HEK293 (cell line): ENCODE measurements around the gene TMEM143.
A peak's percentile ranks its signal among the peaks of the same experiment; 100 is the strongest.

Experiments
- EGR2 ChIP-seq: fragments of 450-650 bp; formaldehyde crosslinking; IDR thresholded peaks from 2 replicates; pipeline ENCODE4 v1.5.1; 2016; ENCODE audit warnings: low read depth, missing biosample characterization, missing genetic modification characterization
- FEZF1 ChIP-seq: fragments of 450-650 bp; formaldehyde crosslinking; IDR thresholded peaks from 2 replicates; pipeline ENCODE4 v1.5.1; 2016; ENCODE audit warnings: missing biosample characterization, missing genetic modification characterization
- GLI2 ChIP-seq: fragments of 450-650 bp; formaldehyde crosslinking; IDR thresholded peaks from 2 replicates; pipeline ENCODE4; 2017; ENCODE audit warnings: missing biosample characterization, missing genetic modification characterization, low read depth, borderline replicate concordance
- KLF8 ChIP-seq: fragments of 450-650 bp; formaldehyde crosslinking; IDR thresholded peaks from 2 replicates; pipeline ENCODE4 v1.5.1; 2016; ENCODE audit warnings: missing biosample characterization, missing genetic modification characterization
- OVOL3 ChIP-seq: fragments of 450-650 bp; formaldehyde crosslinking; IDR thresholded peaks from 2 replicates; pipeline ENCODE4 v1.5.1; 2016; ENCODE audit warnings: missing biosample characterization, missing genetic modification characterization
- SP7 ChIP-seq: fragments of 450-650 bp; formaldehyde crosslinking; IDR thresholded peaks from 2 replicates; pipeline ENCODE4 v1.5.1; 2016; ENCODE audit warnings: missing biosample characterization, missing genetic modification characterization
- ZBTB21 ChIP-seq: fragments of 450-650 bp; formaldehyde crosslinking; IDR thresholded peaks from 2 replicates; pipeline ENCODE4 v1.5.1; 2017; ENCODE audit warnings: missing biosample characterization, missing genetic modification characterization
- ZBTB7A ChIP-seq: fragments of 450-650 bp; formaldehyde crosslinking; IDR thresholded peaks from 2 replicates; pipeline ENCODE4 v1.5.1; 2016; ENCODE audit warnings: low read depth, missing biosample characterization, missing genetic modification characterization
- ZFP37 ChIP-seq: fragments of 450-650 bp; formaldehyde crosslinking; IDR thresholded peaks from 2 replicates; pipeline ENCODE4 v1.5.1; 2016; ENCODE audit warnings: missing biosample characterization, missing genetic modification characterization
- ZIC2 ChIP-seq: fragments of 450-650 bp; formaldehyde crosslinking; IDR thresholded peaks from 2 replicates; pipeline ENCODE4 v1.5.1; 2016; ENCODE audit warnings: missing biosample characterization, missing genetic modification characterization
- ZNF155 ChIP-seq: fragments of 450-650 bp; formaldehyde crosslinking; IDR thresholded peaks from 2 replicates; pipeline ENCODE4 v1.5.1; 2016; ENCODE audit warnings: missing biosample characterization, missing genetic modification characterization
- ZNF175 ChIP-seq: fragments of 450-650 bp; formaldehyde crosslinking; IDR thresholded peaks from 2 replicates; pipeline ENCODE4 v1.5.1; 2016; ENCODE audit warnings: missing biosample characterization, missing genetic modification characterization
- ZNF335 ChIP-seq: fragments of 450-650 bp; formaldehyde crosslinking; conservative IDR thresholded peaks from 2 replicates; pipeline ENCODE4 v1.5.1; 2016; ENCODE audit warnings: missing biosample characterization, missing genetic modification characterization
- ZNF433 ChIP-seq: fragments of 450-650 bp; formaldehyde crosslinking; IDR thresholded peaks from 2 replicates; pipeline ENCODE4 v1.5.1; 2016; ENCODE audit warnings: missing biosample characterization, missing genetic modification characterization, low read depth
- ZNF561 ChIP-seq: fragments of 450-650 bp; IDR thresholded peaks from 2 replicates; pipeline ENCODE4 v1.5.1; 2018; ENCODE audit warnings: missing biosample characterization, missing genetic modification characterization, borderline replicate concordance
- ZNF677 ChIP-seq: fragments of 450-650 bp; IDR thresholded peaks from 2 replicates; pipeline ENCODE4 v1.5.0; 2018; ENCODE audit warnings: missing biosample characterization, mild to moderate bottlenecking, missing genetic modification characterization, moderate library complexity
- ZNF707 ChIP-seq: fragments of 450-650 bp; formaldehyde crosslinking; IDR thresholded peaks from 2 replicates; pipeline ENCODE4 v1.5.1; 2016; ENCODE audit warnings: missing biosample characterization, missing genetic modification characterization
- ZNF777 ChIP-seq: fragments of 450-650 bp; formaldehyde crosslinking; IDR thresholded peaks from 2 replicates; pipeline ENCODE4 v1.5.1; 2017; ENCODE audit warnings: missing biosample characterization, missing genetic modification characterization, borderline replicate concordance
- ZNF830 ChIP-seq: fragments of 450-650 bp; IDR thresholded peaks from 2 replicates; pipeline ENCODE4 v1.5.0; 2018; ENCODE audit warnings: missing biosample characterization, missing genetic modification characterization, low read depth, mild to moderate bottlenecking, moderate library complexity
- TF ChIP-seq, protein P1 (sequence below): fragments of 450-650 bp; formaldehyde crosslinking; IDR thresholded peaks from 2 replicates; pipeline ENCODE4 v1.5.1; 2016; ENCODE audit warnings: missing biosample characterization, missing genetic modification characterization
- TF ChIP-seq, protein P2 (sequence below): fragments of 450-650 bp; formaldehyde crosslinking; IDR thresholded peaks from 2 replicates; pipeline ENCODE4 v1.5.1; 2016; ENCODE audit warnings: missing biosample characterization, missing genetic modification characterization
- TF ChIP-seq, protein P3 (sequence below): fragments of 450-650 bp; formaldehyde crosslinking; IDR thresholded peaks from 2 replicates; pipeline ENCODE4 v1.5.1; 2017; ENCODE audit warnings: missing biosample characterization, missing genetic modification characterization
- TF ChIP-seq, protein P4 (sequence below): fragments of 450-650 bp; formaldehyde crosslinking; IDR thresholded peaks from 2 replicates; pipeline ENCODE4 v1.5.1; 2016; ENCODE audit warnings: missing biosample characterization, missing genetic modification characterization, borderline replicate concordance
- TF ChIP-seq, protein P5 (sequence below): IDR thresholded peaks from 2 replicates; pipeline ENCODE4 v1.6.1; 2011; ENCODE audit warnings: mild to moderate bottlenecking, low read depth, low read length, borderline replicate concordance
- TF ChIP-seq, protein P6 (sequence below): fragments of 450-650 bp; formaldehyde crosslinking; IDR thresholded peaks from 2 replicates; pipeline ENCODE4 v1.5.1; 2016; ENCODE audit warnings: missing biosample characterization, missing genetic modification characterization
- TF ChIP-seq, protein P7 (sequence below): fragments of 450-650 bp; formaldehyde crosslinking; IDR thresholded peaks from 2 replicates; pipeline ENCODE4 v1.5.1; 2016; ENCODE audit warnings: missing biosample characterization, missing genetic modification characterization

The TMEM143 gene

DNA sequence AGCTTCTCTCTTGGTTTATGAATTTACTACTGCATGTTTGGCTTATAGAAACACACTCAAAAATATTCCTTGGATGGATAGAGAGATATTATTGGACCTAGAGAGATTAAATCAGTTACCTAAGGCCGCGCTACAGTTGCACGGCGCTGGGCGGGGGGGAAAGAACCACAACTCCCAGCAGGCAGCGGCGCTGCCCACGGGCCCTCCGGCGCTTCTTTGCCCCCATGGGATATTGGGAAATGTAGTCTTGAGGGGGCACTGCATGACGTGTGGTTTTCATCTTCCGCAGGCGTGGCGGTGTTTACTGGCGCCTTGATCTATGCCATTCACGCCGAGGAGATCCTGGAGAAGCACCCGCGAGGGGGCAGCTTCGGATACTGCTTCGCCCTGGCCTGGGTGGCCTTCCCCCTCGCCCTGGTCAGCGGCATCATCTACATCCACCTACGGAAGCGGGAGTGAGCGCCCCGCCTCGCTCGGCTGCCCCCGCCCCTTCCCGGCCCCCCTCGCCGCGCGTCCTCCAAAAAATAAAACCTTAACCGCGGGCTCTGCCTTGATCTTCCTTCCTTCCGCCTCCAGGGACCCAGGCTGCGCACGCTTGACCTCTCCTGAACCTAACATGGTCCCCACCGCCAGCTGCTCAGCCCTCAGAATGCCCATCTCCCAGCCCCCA, 33.6 kb downstream of the TMEM143 start (continued):
- TF ChIP-seq, protein P1, sequence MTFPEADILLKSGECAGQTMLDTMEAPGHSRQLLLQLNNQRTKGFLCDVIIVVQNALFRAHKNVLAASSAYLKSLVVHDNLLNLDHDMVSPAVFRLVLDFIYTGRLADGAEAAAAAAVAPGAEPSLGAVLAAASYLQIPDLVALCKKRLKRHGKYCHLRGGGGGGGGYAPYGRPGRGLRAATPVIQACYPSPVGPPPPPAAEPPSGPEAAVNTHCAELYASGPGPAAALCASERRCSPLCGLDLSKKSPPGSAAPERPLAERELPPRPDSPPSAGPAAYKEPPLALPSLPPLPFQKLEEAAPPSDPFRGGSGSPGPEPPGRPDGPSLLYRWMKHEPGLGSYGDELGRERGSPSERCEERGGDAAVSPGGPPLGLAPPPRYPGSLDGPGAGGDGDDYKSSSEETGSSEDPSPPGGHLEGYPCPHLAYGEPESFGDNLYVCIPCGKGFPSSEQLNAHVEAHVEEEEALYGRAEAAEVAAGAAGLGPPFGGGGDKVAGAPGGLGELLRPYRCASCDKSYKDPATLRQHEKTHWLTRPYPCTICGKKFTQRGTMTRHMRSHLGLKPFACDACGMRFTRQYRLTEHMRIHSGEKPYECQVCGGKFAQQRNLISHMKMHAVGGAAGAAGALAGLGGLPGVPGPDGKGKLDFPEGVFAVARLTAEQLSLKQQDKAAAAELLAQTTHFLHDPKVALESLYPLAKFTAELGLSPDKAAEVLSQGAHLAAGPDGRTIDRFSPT, result peak; percentile 83; the same call in 1 of the 2 replicates
- TF ChIP-seq EGR2 (0 out of 2 replicates have a peak, but pooled peaks have one; percentile 24), ZNF175 (tag by site-specific recombination) (no peak), ZNF335 (peak; percentile 95), FEZF1 (no peak), ZFP37 (tag by site-specific recombination) (no peak), ZIC2 (tag by site-specific recombination) (peak; percentile 34; the same call in 1 of the 2 replicates), SP7 (tag by site-specific recombination) (no peak; the same call in 1 of the 2 replicates), ZNF155 (tag by site-specific recombination) (no peak), ZBTB21 (peak; percentile 78), ZNF677 (no peak), KLF8 (peak; percentile 76; the same call in 1 of the 2 replicates), ZBTB7A (tag by site-specific recombination) (no peak), GLI2 (no peak), OVOL3 (tag by site-specific recombination) (no peak), ZNF777 (tag by site-specific recombination) (no peak), ZNF830 (tag by site-specific recombination) (no peak), ZNF707 (no peak), ZNF561 (tag by site-specific recombination) (peak; percentile 38; the same call in 1 of the 2 replicates), ZNF433 (tag by site-specific recombination) (no peak)
- TF ChIP-seq, protein P2, sequence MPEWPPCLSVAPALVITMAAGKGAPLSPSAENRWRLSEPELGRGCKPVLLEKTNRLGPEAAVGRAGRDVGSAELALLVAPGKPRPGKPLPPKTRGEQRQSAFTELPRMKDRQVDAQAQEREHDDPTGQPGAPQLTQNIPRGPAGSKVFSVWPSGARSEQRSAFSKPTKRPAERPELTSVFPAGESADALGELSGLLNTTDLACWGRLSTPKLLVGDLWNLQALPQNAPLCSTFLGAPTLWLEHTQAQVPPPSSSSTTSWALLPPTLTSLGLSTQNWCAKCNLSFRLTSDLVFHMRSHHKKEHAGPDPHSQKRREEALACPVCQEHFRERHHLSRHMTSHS, result no peak
- TF ChIP-seq, protein P3, sequence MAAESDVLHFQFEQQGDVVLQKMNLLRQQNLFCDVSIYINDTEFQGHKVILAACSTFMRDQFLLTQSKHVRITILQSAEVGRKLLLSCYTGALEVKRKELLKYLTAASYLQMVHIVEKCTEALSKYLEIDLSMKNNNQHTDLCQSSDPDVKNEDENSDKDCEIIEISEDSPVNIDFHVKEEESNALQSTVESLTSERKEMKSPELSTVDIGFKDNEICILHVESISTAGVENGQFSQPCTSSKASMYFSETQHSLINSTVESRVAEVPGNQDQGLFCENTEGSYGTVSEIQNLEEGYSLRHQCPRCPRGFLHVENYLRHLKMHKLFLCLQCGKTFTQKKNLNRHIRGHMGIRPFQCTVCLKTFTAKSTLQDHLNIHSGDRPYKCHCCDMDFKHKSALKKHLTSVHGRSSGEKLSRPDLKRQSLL (tag by site-specific recombination), result no peak
- TF ChIP-seq, protein P4, sequence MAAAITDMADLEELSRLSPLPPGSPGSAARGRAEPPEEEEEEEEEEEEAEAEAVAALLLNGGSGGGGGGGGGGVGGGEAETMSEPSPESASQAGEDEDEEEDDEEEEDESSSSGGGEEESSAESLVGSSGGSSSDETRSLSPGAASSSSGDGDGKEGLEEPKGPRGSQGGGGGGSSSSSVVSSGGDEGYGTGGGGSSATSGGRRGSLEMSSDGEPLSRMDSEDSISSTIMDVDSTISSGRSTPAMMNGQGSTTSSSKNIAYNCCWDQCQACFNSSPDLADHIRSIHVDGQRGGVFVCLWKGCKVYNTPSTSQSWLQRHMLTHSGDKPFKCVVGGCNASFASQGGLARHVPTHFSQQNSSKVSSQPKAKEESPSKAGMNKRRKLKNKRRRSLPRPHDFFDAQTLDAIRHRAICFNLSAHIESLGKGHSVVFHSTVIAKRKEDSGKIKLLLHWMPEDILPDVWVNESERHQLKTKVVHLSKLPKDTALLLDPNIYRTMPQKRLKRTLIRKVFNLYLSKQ (tag by site-specific recombination), result no peak
- TF ChIP-seq, protein P5, sequence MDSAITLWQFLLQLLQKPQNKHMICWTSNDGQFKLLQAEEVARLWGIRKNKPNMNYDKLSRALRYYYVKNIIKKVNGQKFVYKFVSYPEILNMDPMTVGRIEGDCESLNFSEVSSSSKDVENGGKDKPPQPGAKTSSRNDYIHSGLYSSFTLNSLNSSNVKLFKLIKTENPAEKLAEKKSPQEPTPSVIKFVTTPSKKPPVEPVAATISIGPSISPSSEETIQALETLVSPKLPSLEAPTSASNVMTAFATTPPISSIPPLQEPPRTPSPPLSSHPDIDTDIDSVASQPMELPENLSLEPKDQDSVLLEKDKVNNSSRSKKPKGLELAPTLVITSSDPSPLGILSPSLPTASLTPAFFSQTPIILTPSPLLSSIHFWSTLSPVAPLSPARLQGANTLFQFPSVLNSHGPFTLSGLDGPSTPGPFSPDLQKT, result no peak
- TF ChIP-seq, protein P6, sequence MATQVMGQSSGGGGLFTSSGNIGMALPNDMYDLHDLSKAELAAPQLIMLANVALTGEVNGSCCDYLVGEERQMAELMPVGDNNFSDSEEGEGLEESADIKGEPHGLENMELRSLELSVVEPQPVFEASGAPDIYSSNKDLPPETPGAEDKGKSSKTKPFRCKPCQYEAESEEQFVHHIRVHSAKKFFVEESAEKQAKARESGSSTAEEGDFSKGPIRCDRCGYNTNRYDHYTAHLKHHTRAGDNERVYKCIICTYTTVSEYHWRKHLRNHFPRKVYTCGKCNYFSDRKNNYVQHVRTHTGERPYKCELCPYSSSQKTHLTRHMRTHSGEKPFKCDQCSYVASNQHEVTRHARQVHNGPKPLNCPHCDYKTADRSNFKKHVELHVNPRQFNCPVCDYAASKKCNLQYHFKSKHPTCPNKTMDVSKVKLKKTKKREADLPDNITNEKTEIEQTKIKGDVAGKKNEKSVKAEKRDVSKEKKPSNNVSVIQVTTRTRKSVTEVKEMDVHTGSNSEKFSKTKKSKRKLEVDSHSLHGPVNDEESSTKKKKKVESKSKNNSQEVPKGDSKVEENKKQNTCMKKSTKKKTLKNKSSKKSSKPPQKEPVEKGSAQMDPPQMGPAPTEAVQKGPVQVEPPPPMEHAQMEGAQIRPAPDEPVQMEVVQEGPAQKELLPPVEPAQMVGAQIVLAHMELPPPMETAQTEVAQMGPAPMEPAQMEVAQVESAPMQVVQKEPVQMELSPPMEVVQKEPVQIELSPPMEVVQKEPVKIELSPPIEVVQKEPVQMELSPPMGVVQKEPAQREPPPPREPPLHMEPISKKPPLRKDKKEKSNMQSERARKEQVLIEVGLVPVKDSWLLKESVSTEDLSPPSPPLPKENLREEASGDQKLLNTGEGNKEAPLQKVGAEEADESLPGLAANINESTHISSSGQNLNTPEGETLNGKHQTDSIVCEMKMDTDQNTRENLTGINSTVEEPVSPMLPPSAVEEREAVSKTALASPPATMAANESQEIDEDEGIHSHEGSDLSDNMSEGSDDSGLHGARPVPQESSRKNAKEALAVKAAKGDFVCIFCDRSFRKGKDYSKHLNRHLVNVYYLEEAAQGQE (tag by site-specific recombination), result no peak
- TF ChIP-seq, protein P7, sequence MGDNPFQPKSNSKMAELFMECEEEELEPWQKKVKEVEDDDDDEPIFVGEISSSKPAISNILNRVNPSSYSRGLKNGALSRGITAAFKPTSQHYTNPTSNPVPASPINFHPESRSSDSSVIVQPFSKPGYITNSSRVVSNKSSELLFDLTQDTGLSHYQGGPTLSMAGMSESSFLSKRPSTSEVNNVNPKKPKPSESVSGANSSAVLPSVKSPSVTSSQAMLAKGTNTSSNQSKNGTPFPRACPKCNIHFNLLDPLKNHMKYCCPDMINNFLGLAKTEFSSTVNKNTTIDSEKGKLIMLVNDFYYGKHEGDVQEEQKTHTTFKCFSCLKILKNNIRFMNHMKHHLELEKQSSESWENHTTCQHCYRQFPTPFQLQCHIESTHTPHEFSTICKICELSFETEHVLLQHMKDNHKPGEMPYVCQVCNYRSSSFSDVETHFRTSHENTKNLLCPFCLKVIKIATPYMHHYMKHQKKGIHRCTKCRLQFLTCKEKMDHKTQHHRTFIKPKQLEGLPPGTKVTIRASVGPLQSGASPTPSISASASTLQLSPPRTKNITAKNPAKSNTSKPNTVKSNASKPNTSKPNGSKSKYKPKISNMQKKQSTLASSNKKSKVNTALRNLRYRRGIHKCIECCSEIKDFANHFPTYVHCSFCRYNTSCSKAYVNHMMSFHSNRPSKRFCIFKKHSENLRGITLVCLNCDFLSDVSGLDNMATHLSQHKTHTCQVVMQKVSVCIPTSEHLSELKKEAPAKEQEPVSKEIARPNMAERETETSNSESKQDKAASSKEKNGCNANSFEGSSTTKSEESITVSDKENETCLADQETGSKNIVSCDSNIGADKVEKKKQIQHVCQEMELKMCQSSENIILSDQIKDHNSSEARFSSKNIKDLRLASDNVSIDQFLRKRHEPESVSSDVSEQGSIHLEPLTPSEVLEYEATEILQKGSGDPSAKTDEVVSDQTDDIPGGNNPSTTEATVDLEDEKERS (tag by site-specific recombination), result no peak
